HCT116 (cell line): ENCODE results near the gene ADCY10. TPM values are rescaled to one million over a fixed set of nuclear protein-coding genes. Genes with fewer than 3 reads are reported as not detected.

ENCODE experiments used
- ATAC-seq: fragments of 200-7000 bp; cut with Tn5 transposase; 2 replicates; pipeline ENCODE4 v1.9.1; 2020; ENCODE audit warnings: mild to moderate bottlenecking, moderate library complexity
- BruUV-seq: library from RNA; stranded (reverse); fragments of 400-500 nt; replicated peaks from 2 replicates; lab custom pipeline; 2021; lab: Mats Ljungman, UMichigan
- CTCF ChIA-PET: fragments of 300-600 bp; sonication (Branson Sonifier 250); formaldehyde crosslinking; loops from one replicate; lab custom pipeline; 2021; ENCODE audit warnings: antibody characterized with exemption; lab: Charles Lee
- POLR2A ChIA-PET: fragments of 300-600, 350-600 bp; sonication (Branson Sonifier 250); formaldehyde crosslinking; loops from one replicate; lab custom pipeline; 2021; ENCODE audit warnings: antibody characterized with exemption; lab: Charles Lee
- RAD21 ChIA-PET, 2 experiments: fragments of 300-600 bp; sonication (Branson Sonifier 250); formaldehyde crosslinking; loops; one replicate each; lab custom pipeline; 2023; ENCODE audit warnings: low total read pairs in 2 of 2; ENCODE audit not compliant: uncharacterized antibody in 2 of 2, unreplicated experiment in 2 of 2, low non-redundant PET in 1 of 2; lab: Charles Lee
- DNase-seq: peaks from one replicate; pipeline ENCODE4 v3.0.0-alpha.2; 2010; ENCODE audit warnings: low read depth, low spot score
- H2AFZ ChIP-seq: fragments of 200-600 bp; shearing (Covaris generic), sonication (generic); 2 replicates; pipeline ENCODE4 v1.6.1; 2017; ENCODE audit warnings: low read depth, mixed run types, mixed read lengths, antibody characterized with exemption, low read length; ENCODE audit not compliant: poor library complexity, severe bottlenecking
- H3K27ac ChIP-seq: 2 replicates; pipeline ENCODE4 v1.5.1; 2012; ENCODE audit warnings: low read depth, low read length
- H3K27me3 ChIP-seq: fragments of 200-600 bp; sonication (generic); 2 replicates; pipeline ENCODE4 v1.6.1; 2016; ENCODE audit warnings: mixed run types, low read length, mixed read lengths; ENCODE audit not compliant: insufficient read depth
- H3K36me3 ChIP-seq, 2 experiments: fragments of 200-500 bp in 1 of 2; fragments of 200-600 bp in 1 of 2; sonication (Bioruptor generic) in 1 of 2; sonication (generic) in 1 of 2; 2 replicates each; pipeline versions ENCODE4 v1.5.1 to v1.6.1; 2014 to 2016; ENCODE audit warnings: low read length in 2 of 2, inconsistent platforms in 1 of 2, mixed read lengths in 1 of 2, mixed run types in 1 of 2; ENCODE audit not compliant: insufficient read depth in 2 of 2, control insufficient read depth in 1 of 2
- H3K4me1 ChIP-seq, 2 experiments: fragments of 200-600 bp in 1 of 2; sonication (generic) in 1 of 2; 2 replicates each; pipeline versions ENCODE4 v1.5.1 to v1.6.1; 2012 to 2017; ENCODE audit warnings: low read length in 2 of 2, inconsistent platforms in 1 of 2, mild to moderate bottlenecking in 1 of 2, mixed read lengths in 1 of 2, mixed run types in 1 of 2, moderate library complexity in 1 of 2; ENCODE audit not compliant: insufficient read depth in 2 of 2, control insufficient read depth in 1 of 2
- H3K4me2 ChIP-seq: fragments of 200-600 bp; sonication (generic); 2 replicates; pipeline ENCODE4 v1.6.1; 2017; ENCODE audit warnings: mixed run types, low read length, mixed read lengths
- H3K4me3 ChIP-seq, 2 experiments: fragments of 200-600 bp in 1 of 2; sonication (generic) in 1 of 2; replicated peaks in 1 of 2; 2 replicates each; pipeline ENCODE4 v1.5.1; 2011 to 2016; ENCODE audit warnings: low read length in 2 of 2, control low read depth in 1 of 2, low read depth in 1 of 2, mild to moderate bottlenecking in 1 of 2, mixed read lengths in 1 of 2, mixed run types in 1 of 2
- H3K79me2 ChIP-seq: fragments of 200-600 bp; sonication (generic); 2 replicates; pipeline ENCODE4 v1.6.1; 2017; ENCODE audit warnings: mild to moderate bottlenecking, mixed run types, low read length, moderate library complexity, mixed read lengths; ENCODE audit not compliant: insufficient read depth
- H3K9ac ChIP-seq: fragments of 200-600 bp; sonication (generic); 2 replicates; pipeline ENCODE4 v1.6.1; 2016; ENCODE audit warnings: low read length, mixed read lengths
- H3K9me2 ChIP-seq: fragments of 200-600 bp; sonication (generic), shearing (Covaris generic); 2 replicates; pipeline ENCODE4 v1.6.1; 2017; ENCODE audit warnings: mixed run types, mild to moderate bottlenecking, moderate library complexity; ENCODE audit not compliant: insufficient read depth
- H3K9me3 ChIP-seq, 2 experiments: fragments of 200-500 bp in 1 of 2; fragments of 200-600 bp in 1 of 2; sonication (Bioruptor generic) in 1 of 2; sonication (generic) in 1 of 2; 2 replicates each; pipeline ENCODE4 v1.6.1; 2014 to 2017; ENCODE audit warnings: low read length in 2 of 2, mixed read lengths in 2 of 2, inconsistent platforms in 1 of 2, low read depth in 1 of 2, mild to moderate bottlenecking in 1 of 2, mixed run types in 1 of 2, moderate library complexity in 1 of 2; ENCODE audit not compliant: control insufficient read depth in 1 of 2, insufficient read depth in 1 of 2
- H4K20me1 ChIP-seq: fragments of 200-600 bp; sonication (generic), shearing (Covaris generic); 2 replicates; pipeline ENCODE4 v1.6.1; 2017; ENCODE audit warnings: mixed run types, mild to moderate bottlenecking, moderate library complexity; ENCODE audit not compliant: insufficient read depth
- ATF3 ChIP-seq: IDR thresholded peaks from 2 replicates; pipeline ENCODE4 v1.6.1; 2012
- CBX3 ChIP-seq: IDR thresholded peaks from 2 replicates; pipeline ENCODE4 v1.6.1; 2012; ENCODE audit warnings: low read depth
- CEBPB ChIP-seq: IDR thresholded peaks from 2 replicates; pipeline ENCODE4 v1.6.1; 2012; ENCODE audit warnings: low read depth
- EGR1 ChIP-seq: IDR thresholded peaks from 2 replicates; pipeline ENCODE4 v1.6.1; 2012; ENCODE audit warnings: low read depth
- ELF1 ChIP-seq: IDR thresholded peaks from 2 replicates; pipeline ENCODE4 v1.6.1; 2012; ENCODE audit warnings: low read depth, borderline replicate concordance
- EZH2 ChIP-seq: fragments of 200-600 bp; sonication (generic); IDR thresholded peaks from 2 replicates; pipeline ENCODE4 v1.6.1; 2017; ENCODE audit warnings: antibody characterized with exemption, mixed run types
- EZH2phosphoT487 ChIP-seq: fragments of 200-600 bp; IDR thresholded peaks from 2 replicates; pipeline ENCODE4 v1.6.1; 2018; ENCODE audit warnings: antibody characterized with exemption, borderline replicate concordance
- FOSL1 ChIP-seq: IDR thresholded peaks from 2 replicates; pipeline ENCODE4 v1.6.1; 2012; ENCODE audit warnings: low read depth
- JUND ChIP-seq: IDR thresholded peaks from 2 replicates; pipeline ENCODE4 v1.6.1; 2012
- POLR2AphosphoS5 ChIP-seq: IDR thresholded peaks from 2 replicates; pipeline ENCODE4 v1.6.1; 2011; ENCODE audit warnings: mild to moderate bottlenecking, low read depth, low read length, moderate library complexity
- RAD21 ChIP-seq: IDR thresholded peaks from 2 replicates; pipeline ENCODE4 v1.6.1; 2012; ENCODE audit warnings: low read depth, mild to moderate bottlenecking
- REST ChIP-seq: IDR thresholded peaks from 2 replicates; pipeline ENCODE4 v1.6.1; 2012; ENCODE audit warnings: low read depth
- SP1 ChIP-seq: IDR thresholded peaks from 2 replicates; pipeline ENCODE4 v1.6.1; 2012; ENCODE audit warnings: low read depth
- SRF ChIP-seq: IDR thresholded peaks from 2 replicates; pipeline ENCODE4 v1.6.1; 2012; ENCODE audit warnings: low read depth
- TCF7L2 ChIP-seq: IDR thresholded peaks from 2 replicates; pipeline ENCODE4 v1.7.0; 2011; ENCODE audit warnings: borderline replicate concordance, inconsistent platforms; ENCODE audit not compliant: insufficient read depth, insufficient read length; ENCODE audit errors: extremely low read depth
- YY1 ChIP-seq: IDR thresholded peaks from 2 replicates; pipeline ENCODE4 v1.6.1; 2011; ENCODE audit warnings: low read length, low read depth, moderate library complexity, mild to moderate bottlenecking; ENCODE audit not compliant: insufficient replicate concordance; ENCODE audit errors: extremely low read depth
- intact Hi-C: fragments of 100-400 bp; cut with micrococcal nuclease; formaldehyde crosslinking; loops from 2 replicates; pipeline ENCODE4 v1.10.0; 2022
- total RNA-seq: library from RNA; stranded (reverse); gene quantifications from one replicate; pipeline ENCODE4 v1.2.1, GENCODE V29; 2021; ENCODE audit not compliant: unreplicated experiment
- TF ChIP-seq, protein P1 (sequence below): IDR thresholded peaks from 2 replicates; pipeline ENCODE4 v1.6.1; 2011; ENCODE audit warnings: mild to moderate bottlenecking, low read length, moderate library complexity; ENCODE audit not compliant: insufficient replicate concordance; ENCODE audit errors: extremely low read depth

Gene ADCY10
- total RNA-seq, 1 experiment from 2014 or later: 0.30 TPM

DNA sequence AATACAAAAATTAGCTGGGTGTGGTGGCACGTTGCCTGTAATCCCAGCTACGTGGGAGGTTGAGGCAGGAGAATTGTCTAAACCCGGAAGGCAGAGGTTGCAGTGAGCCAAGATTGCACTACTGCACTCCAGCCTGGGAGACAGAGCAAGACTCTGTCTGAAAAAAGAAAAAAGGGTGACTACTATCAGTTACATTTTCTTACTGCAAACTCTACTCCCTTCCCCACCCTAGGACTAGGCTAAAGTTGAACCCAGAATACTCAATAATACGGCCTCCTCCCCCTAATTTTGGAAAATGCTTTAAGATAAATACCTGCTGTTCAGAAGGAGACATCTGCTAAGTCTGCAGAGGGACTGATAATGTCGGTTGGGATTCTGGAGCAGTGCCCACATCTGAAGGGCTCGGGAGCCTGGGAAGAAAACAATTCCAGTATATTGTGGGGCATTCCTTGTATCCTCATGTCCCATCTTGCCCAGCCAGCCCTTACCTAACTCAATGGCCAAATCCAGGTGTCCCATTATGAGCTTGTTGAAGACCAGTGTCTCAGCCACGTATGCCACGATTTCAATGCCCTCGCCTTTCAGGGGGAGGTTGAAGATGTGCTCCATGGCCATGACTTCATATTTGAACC is 89.7 kb downstream of the ADCY10 start (continued):
- no peak for TF ChIP-seq SP1
- TF ChIP-seq POLR2AphosphoS5: no peak
- no peak for TF ChIP-seq EGR1

GRCh38 chr1:167821969-167822685 is 91.8 kb downstream of the ADCY10 start:
- Histone ChIP-seq H3K4me1 (peaks cover 4 to 30% of the 10 kb centered on the region in 2 experiments; a peak in 3 of 4 replicates), H3K9me3 (no peaks in the 10 kb centered on the region), H3K4me2 (peak overlapping the region; percentile 13; the same call in 1 of the 2 replicates), H3K36me3 (no peaks in the 10 kb centered on the region), H3K79me2 (no peaks in the 10 kb centered on the region), H3K9me2 (no peaks in the 10 kb centered on the region), H3K9ac (no peak overlapping the region), H2AFZ (no peak overlapping the region), H3K4me3 (no peak overlapping the region), H3K27ac (no peak overlapping the region), H3K27me3 (no peaks in the 10 kb centered on the region), H4K20me1 (no peaks in the 10 kb centered on the region)
- ChIA-PET CTCF (no interaction called here), POLR2A (no interaction called here), RAD21 (no interaction called here)
- ATAC-seq: no peak
- BruUV-seq: no TSS peak
- intact Hi-C loops: no loop called here
- no peak for DNase-seq
- TF ChIP-seq REST (no peak), EGR1 (no peak), FOSL1 (no peak), POLR2AphosphoS5 (no peak), JUND (no peak), EZH2 (no peak), YY1 (no peak), CBX3 (no peak), ELF1 (no peak), CEBPB (no peak), EZH2phosphoT487 (no peak), ATF3 (no peak), RAD21 (no peak), SRF (no peak), TCF7L2 (no peak)
- TF ChIP-seq, protein P1, sequence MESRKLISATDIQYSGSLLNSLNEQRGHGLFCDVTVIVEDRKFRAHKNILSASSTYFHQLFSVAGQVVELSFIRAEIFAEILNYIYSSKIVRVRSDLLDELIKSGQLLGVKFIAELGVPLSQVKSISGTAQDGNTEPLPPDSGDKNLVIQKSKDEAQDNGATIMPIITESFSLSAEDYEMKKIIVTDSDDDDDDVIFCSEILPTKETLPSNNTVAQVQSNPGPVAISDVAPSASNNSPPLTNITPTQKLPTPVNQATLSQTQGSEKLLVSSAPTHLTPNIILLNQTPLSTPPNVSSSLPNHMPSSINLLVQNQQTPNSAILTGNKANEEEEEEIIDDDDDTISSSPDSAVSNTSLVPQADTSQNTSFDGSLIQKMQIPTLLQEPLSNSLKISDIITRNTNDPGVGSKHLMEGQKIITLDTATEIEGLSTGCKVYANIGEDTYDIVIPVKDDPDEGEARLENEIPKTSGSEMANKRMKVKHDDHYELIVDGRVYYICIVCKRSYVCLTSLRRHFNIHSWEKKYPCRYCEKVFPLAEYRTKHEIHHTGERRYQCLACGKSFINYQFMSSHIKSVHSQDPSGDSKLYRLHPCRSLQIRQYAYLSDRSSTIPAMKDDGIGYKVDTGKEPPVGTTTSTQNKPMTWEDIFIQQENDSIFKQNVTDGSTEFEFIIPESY: no peak
